HepG2 (cell line): ENCODE data around the gene GPR65. TPM values are rescaled to one million over a fixed set of nuclear protein-coding genes. Genes with fewer than 3 reads are reported as not detected.

Source experiments
- ATAC-seq: fragments of 200-7000 bp; cut with Tn5 transposase; 3 replicates; pipeline ENCODE4 v1.9.1; 2020; ENCODE audit warnings: mild to moderate bottlenecking, moderate library complexity
- BruUV-seq: library from RNA; stranded (reverse); fragments of 400-500 nt; replicated peaks from 2 replicates; lab custom pipeline; 2021; lab: Mats Ljungman, UMichigan
- CTCF ChIA-PET: fragments of 300-600 bp; formaldehyde crosslinking; extraction: SDS; loops from one replicate; lab custom pipeline; 2021; ENCODE audit warnings: low total read pairs, inconsistent platforms, low intra/inter-chr PET ratio; lab: Yijun Ruan, JAX
- POLR2A ChIA-PET: fragments of 350-600 bp; sonication (Branson Sonifier 250); formaldehyde crosslinking; loops from one replicate; lab custom pipeline; 2020; ENCODE audit warnings: antibody characterized with exemption, inconsistent platforms; lab: Yijun Ruan, JAX
- DNase-seq: peaks from one replicate; pipeline ENCODE4 v3.0.0-alpha.2; 2015; ENCODE audit warnings: low spot score
- FAIRE-seq: peaks from 3 replicates; lab custom pipeline; 2011; peaks lifted over from hg19 to GRCh38; lab: Jason Lieb, UNC
- H2AFZ ChIP-seq: one replicate; pipeline ENCODE4 v1.6.1; 2011; ENCODE audit warnings: low read length, inconsistent platforms
- H3K27ac ChIP-seq: fragments of 300-600 bp; 3 replicates; pipeline ENCODE4 v1.8.0; 2011; ENCODE audit warnings: mixed run types, mild to moderate bottlenecking, mixed read lengths, low read length, inconsistent platforms; ENCODE audit not compliant: insufficient read depth; ENCODE audit errors: extremely low read length
- H3K27me3 ChIP-seq, 2 experiments: fragments of 200-600 bp in 1 of 2; 2 replicates in 1 of 2; 3 replicates in 1 of 2; pipeline versions ENCODE4 v1.6.0 to v1.8.0; 2011; ENCODE audit warnings: low read length in 2 of 2, mild to moderate bottlenecking in 2 of 2, moderate library complexity in 2 of 2, inconsistent platforms in 1 of 2; ENCODE audit not compliant: insufficient read depth in 2 of 2, control insufficient read depth in 1 of 2
- H3K36me3 ChIP-seq, 2 experiments: fragments of 200-600 bp in 1 of 2; replicated peaks in 1 of 2; 2 replicates in 1 of 2; 3 replicates in 1 of 2; pipeline versions ENCODE4 v1.5.1 to v1.8.0; 2011; ENCODE audit warnings: low read length in 2 of 2, inconsistent platforms in 1 of 2; ENCODE audit not compliant: insufficient read depth in 2 of 2, control insufficient read depth in 1 of 2
- H3K4me1 ChIP-seq: 2 replicates; pipeline ENCODE4 v1.5.1; 2012; ENCODE audit warnings: low read length, inconsistent platforms; ENCODE audit not compliant: insufficient read depth
- H3K4me2 ChIP-seq: 2 replicates; pipeline ENCODE4 v1.6.0; 2011; ENCODE audit warnings: low read depth, low read length, inconsistent platforms
- H3K4me3 ChIP-seq, 3 experiments: fragments of 200-600 bp in 1 of 3; sonication (generic), shearing (Covaris generic) in 1 of 3; replicated peaks in 1 of 3; 2 replicates each; pipeline ENCODE4 v1.5.1; 2011 to 2016; ENCODE audit warnings: low read length in 3 of 3, inconsistent platforms in 2 of 3, low read depth in 2 of 3, mild to moderate bottlenecking in 2 of 3, control low read depth in 1 of 3, mixed read lengths in 1 of 3; ENCODE audit not compliant: insufficient read depth in 1 of 3
- H3K79me2 ChIP-seq: one replicate; pipeline ENCODE4 v1.6.1; 2011; ENCODE audit warnings: low read length, inconsistent platforms; ENCODE audit not compliant: insufficient read depth
- H3K9ac ChIP-seq: 2 replicates; pipeline ENCODE4 v1.6.0; 2011; ENCODE audit warnings: mild to moderate bottlenecking, low read depth, low read length, inconsistent platforms; ENCODE audit not compliant: insufficient read depth
- H3K9me3 ChIP-seq: 2 replicates; pipeline ENCODE4 v1.5.1; 2012; ENCODE audit warnings: mild to moderate bottlenecking, low read length
- H4K20me1 ChIP-seq: 2 replicates; pipeline ENCODE4 v1.6.0; 2011; ENCODE audit warnings: inconsistent platforms, mild to moderate bottlenecking, low read length, moderate library complexity; ENCODE audit not compliant: insufficient read depth
- ATF3 ChIP-seq: sonication (generic); formaldehyde crosslinking; IDR thresholded peaks from 2 replicates; pipeline ENCODE4 v1.4.0; 2020; ENCODE audit warnings: missing genetic modification reagents
- GMEB2 ChIP-seq: IDR thresholded peaks from 2 replicates; pipeline ENCODE4 v1.6.1; 2016; ENCODE audit warnings: missing biosample characterization, missing genetic modification reagents, low read depth
- IRF9 ChIP-seq: sonication (generic); formaldehyde crosslinking; IDR thresholded peaks from 2 replicates; pipeline ENCODE4 v1.8.0; 2022; ENCODE audit warnings: missing genetic modification reagents, mild to moderate bottlenecking, borderline replicate concordance
- RCOR2 ChIP-seq: IDR thresholded peaks from 2 replicates; pipeline ENCODE4 v1.6.1; 2016; ENCODE audit warnings: missing biosample characterization, missing genetic modification reagents
- RFXAP ChIP-seq: sonication (generic); formaldehyde crosslinking; IDR thresholded peaks from 2 replicates; pipeline ENCODE4 v1.4.0; 2020; ENCODE audit warnings: missing genetic modification reagents, borderline replicate concordance
- SKI ChIP-seq: fragments of 450-650 bp; IDR thresholded peaks from one replicate; pipeline ENCODE4 v1.6.1; 2018; ENCODE audit warnings: mild to moderate bottlenecking; ENCODE audit not compliant: partially characterized antibody
- TCF7 ChIP-seq: sonication (generic); IDR thresholded peaks from 2 replicates; pipeline ENCODE4 v1.6.1; 2016; ENCODE audit warnings: antibody characterized with exemption, low read depth
- THYN1 ChIP-seq: sonication (generic); formaldehyde crosslinking; IDR thresholded peaks from 2 replicates; pipeline ENCODE4 v1.8.1; 2023; ENCODE audit warnings: low read depth, mild to moderate bottlenecking, moderate library complexity, missing genetic modification reagents, borderline replicate concordance
- ZGPAT ChIP-seq: IDR thresholded peaks from 2 replicates; pipeline ENCODE4 v1.6.1; 2016; ENCODE audit warnings: mild to moderate bottlenecking
- ZNF441 ChIP-seq: sonication (generic); formaldehyde crosslinking; IDR thresholded peaks from 2 replicates; pipeline ENCODE4 v1.7.0; 2021; ENCODE audit warnings: missing genetic modification reagents, borderline replicate concordance
- WGBS: methylation state at CpG from one replicate; pipeline ENCODE4 v1.1.6; 2017; ENCODE audit warnings: low lambda C conversion rate; 5-methylcytosine and 5-hydroxymethylcytosine counted together
- in situ Hi-C: cut with HindIII; loops from 2 replicates; pipeline ENCODE4 v1.10.0; 2017; ENCODE audit warnings: low pct_unique_long_range_greater_than_20kb; ENCODE audit not compliant: extremely low pct_ligation_motif_present
- intact Hi-C: fragments of 100-400 bp; cut with micrococcal nuclease; formaldehyde crosslinking; loops from one replicate; pipeline ENCODE4 v1.10.0; 2022; ENCODE audit not compliant: unreplicated experiment
- polyA plus RNA-seq, 8 experiments: library from polyadenylated mRNA; depleted of rRNA in 3 of 8; stranded (reverse) in 7 of 8; unstranded in 1 of 8; fragments of >200 nt; fragmentation: Illumina TruSeq in 4 of 8; extraction: Trizol in 4 of 8; gene quantifications; 2 replicates each; pipeline versions ENCODE4 v1.2.1 to v1.2.3, GENCODE V29; 2011 to 2016; ENCODE audit warnings: low read depth in 4 of 8, missing spikeins in 1 of 8, mixed read lengths in 1 of 8; ENCODE audit not compliant: insufficient read depth in 1 of 8
- total RNA-seq, 5 experiments: library from RNA; depleted of rRNA; stranded (reverse); fragments of >200 nt; fragmentation: Illumina TruSeq; extraction: Trizol; gene quantifications; 2 replicates each; pipeline ENCODE4 v1.2.3, GENCODE V29; 2016; ENCODE audit warnings: low read depth in 1 of 5

GPR65 gene
- total and polyA plus RNA-seq, 2 of the 13 experiments (the other 11 are each of a cell fraction or from before 2014, with no cell fraction given) = not detected

GRCh38 chr14:88008039-88008742, 3.3 kb downstream of the GPR65 start:
- POLR2A ChIA-PET = no interaction called here
- CTCF ChIA-PET = no interaction called here
- ATAC-seq = no peak

More at GRCh38 chr14:88008039-88008742, 3.3 kb downstream of the GPR65 start:
- in situ Hi-C loops = loop anchor here (25.0 kb wide), 1 partner anchor 379 kb away; the partner anchor contains the start of gene SPATA7
- no peak for DNase-seq
- FAIRE-seq = no peak
- H3K9me3 ChIP-seq = no peaks in the 10 kb centered on the region
- no peaks in the 10 kb centered on the region for H3K36me3 ChIP-seq
- 89% methylated on average over 2 of the region's 2 CpGs for WGBS
- intact Hi-C loops = no loop called here
- no peaks in the 10 kb centered on the region for H3K27me3 ChIP-seq
- no peaks in the 10 kb centered on the region for H3K79me2 ChIP-seq
- H2AFZ ChIP-seq = no peak overlapping the region
- H3K9ac ChIP-seq = no peak overlapping the region
- BruUV-seq = no TSS peak
- TF ChIP-seq THYN1 (no peak), IRF9 (no peak), ATF3 (CRISPR knock-in tag) (no peak), SKI (no peak), TCF7 (no peak), RFXAP (CRISPR knock-in tag) (no peak), GMEB2 (CRISPR knock-in tag) (no peak), ZNF441 (CRISPR knock-in tag) (no peak), ZGPAT (no peak), RCOR2 (CRISPR knock-in tag) (no peak)
- H3K4me2 ChIP-seq = no peak overlapping the region
- H4K20me1 ChIP-seq = no peaks in the 10 kb centered on the region
- peaks cover 12% of the 10 kb centered on the region; the same call in 1 of the 2 replicates for H3K4me1 ChIP-seq
- no peak overlapping the region for H3K27ac ChIP-seq
- H3K4me3 ChIP-seq = no peak overlapping the region
